Measurements from ENCODE around the gene VWC2. TPM values are rescaled to one million over a fixed set of nuclear protein-coding genes. Genes with fewer than 3 reads are reported as not detected.

Gene VWC2
- total and polyA plus RNA-seq, 2 of the 4 experiments (the other 2 are of a cell fraction): not detected

DNA sequence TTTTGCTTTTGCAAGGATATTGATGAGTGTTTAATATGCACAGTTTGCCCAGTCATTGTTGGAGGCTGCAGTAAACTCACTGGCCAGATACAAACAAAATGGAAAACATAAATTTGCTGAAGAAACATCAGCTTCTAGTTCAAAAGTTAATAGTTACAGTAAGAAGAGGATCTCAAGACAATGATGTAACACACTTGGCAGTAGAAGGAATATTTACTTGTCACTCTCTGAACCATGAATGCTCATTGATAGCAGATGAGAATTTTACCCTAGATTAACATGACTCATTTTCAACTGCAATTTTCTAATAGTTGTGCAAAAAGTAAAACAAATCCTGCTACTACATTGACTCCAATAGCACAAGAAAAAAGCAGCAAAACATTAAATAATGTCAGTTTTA is 47.7 kb downstream of the VWC2 start:
- ATAC-seq (ENCODE audit: low read depth): no peak
- Histone ChIP-seq H2BK15ac (ENCODE audit: low read depth, low read length) (no peak overlapping the region), H3K4me3 (ENCODE audit: insufficient read depth, low read depth, low read length) (no peak overlapping the region), H4K8ac (ENCODE audit: low read depth in 2 of 2, low read length in 2 of 2) (no peak overlapping the region), H2BK120ac (ENCODE audit: low read depth, low read length) (no peak overlapping the region), H3K4ac (ENCODE audit: low read depth, low read length) (no peak overlapping the region), H2BK5ac (ENCODE audit: low read depth, low read length, poor library complexity, severe bottlenecking) (no peak overlapping the region), H3K18ac (ENCODE audit: low read depth, low read length) (no peak overlapping the region), H2AK5ac (ENCODE audit: low read depth, low read length) (no peak overlapping the region), H2AK9ac (replicated peaks; ENCODE audit: low read depth, low read length, poor library complexity) (no peak overlapping the region), H3K56ac (ENCODE audit: extremely low read depth, insufficient read depth, low read length) (no peak overlapping the region), H4K20me1 (ENCODE audit: insufficient read depth, low read length) (no peaks in the 10 kb centered on the region), H3K9ac (ENCODE audit: low read depth, low read length) (no peak overlapping the region), H3K36me3 (ENCODE audit: control insufficient read depth, insufficient read depth, low read length) (no peaks in the 10 kb centered on the region), H4K91ac (ENCODE audit: insufficient read depth, low read depth, low read length) (no peak overlapping the region), H4K5ac (ENCODE audit: low read depth, low read length) (no peak overlapping the region), H3K79me1 (ENCODE audit: low read depth in 1 of 2, low read length in 2 of 2) (no peaks in the 10 kb centered on the region), H3K27me3 (ENCODE audit: control insufficient read depth, insufficient read depth, low read length) (no peaks in the 10 kb centered on the region), H3K4me1 (ENCODE audit: control insufficient read depth, insufficient read depth, low read length) (no peaks in the 10 kb centered on the region), H3K9me1 (ENCODE audit: insufficient read depth, low read length) (no peaks in the 10 kb centered on the region), H3K14ac (replicated peaks; ENCODE audit: low read depth, low read length) (no peak overlapping the region), H3K9me3 (ENCODE audit: control insufficient read depth, insufficient read depth, low read length) (peaks cover 8% of the 10 kb centered on the region), H2AFZ (replicated peaks; ENCODE audit: low read length, poor library complexity) (no peak overlapping the region), H3K27ac (ENCODE audit: insufficient read depth, low read length) (no peak overlapping the region), H3K4me2 (ENCODE audit: low read depth, low read length) (no peak overlapping the region), H3K23ac (ENCODE audit: low read depth, low read length) (no peak overlapping the region), H2BK20ac (ENCODE audit: low read depth, low read length) (no peak overlapping the region)
- dilution Hi-C loops (cut with HindIII; ENCODE audit: low sequenced_read_pairs, unreplicated experiment) (no loop called here), in situ Hi-C loops (cut with MboI; ENCODE audit: low sequenced_read_pairs) (no loop called here), intact Hi-C loops (cut with micrococcal nuclease) (no loop called here)
- ChIA-PET CTCF (no interaction called here), POLR2A (ENCODE audit: unreplicated experiment) (no interaction called here)
- no TSS peak for BruUV-seq (replicated peaks)
- no peak for DNase-seq
- TF ChIP-seq RCOR1 (IDR thresholded peaks at IDR 0.05; ENCODE audit: insufficient replicate concordance, low read length) (no peak), MXI1 (IDR thresholded peaks at IDR 0.05; ENCODE audit: borderline replicate concordance, low read depth, low read length) (no peak), BHLHE40 (IDR thresholded peaks at IDR 0.05; ENCODE audit: low read depth, low read length) (no peak), CHD1 (IDR thresholded peaks at IDR 0.05; ENCODE audit: low read depth, low read length) (no peak), SMC3 (IDR thresholded peaks at IDR 0.05; ENCODE audit: low read depth, low read length) (no peak)

All from IMR-90 (cell line).